ENCODE results near the gene ERG.

GRCh38 chr21:38428211-38428610 is 70.1 kb downstream of the ERG start:
- TF ChIP-seq CTCF (IDR thresholded peaks at IDR 0.05; ENCODE audit: insufficient read depth, low read length): no peak
- no peak for TF ChIP-seq POLR2AphosphoS5 (IDR thresholded peaks at IDR 0.05; ENCODE audit: low read depth)

Data from HL-60 (cell line).